Gastroesophageal sphincter (tissue), 4 donors: ENCODE data around the gene MGAT4A. TPM values are rescaled to one million over a fixed set of nuclear protein-coding genes. Genes with fewer than 3 reads are reported as not detected.

ENCODE experiments used
- ATAC-seq: fragments of 150-250 bp; one replicate; pipeline ENCODE4 v1.9.1; 2016; ENCODE audit warnings: mild to moderate bottlenecking, moderate library complexity
- H3K27ac ChIP-seq, 4 donors: fragments of 200-600 bp; sonication (generic) in 3 of 4; 1 replicate in 3 of 4; 2 replicates in 1 of 4; pipeline ENCODE4 v1.5.1; 2016 to 2019
- H3K27me3 ChIP-seq: fragments of 200-600 bp; sonication (generic); one replicate; pipeline ENCODE4 v1.5.1; 2019
- H3K36me3 ChIP-seq, 2 donors: fragments of 200-600 bp; sonication (generic); one replicate each; pipeline ENCODE4 v1.5.1; 2019; ENCODE audit warnings: control low read depth in 1 of 2
- H3K4me1 ChIP-seq, 3 donors: fragments of 200-600 bp; sonication (generic); 1 replicate in 2 of 3; 2 replicates in 1 of 3; pipeline ENCODE4 v1.5.1; 2016 to 2019; ENCODE audit warnings: control low read depth in 2 of 3
- H3K4me3 ChIP-seq, 2 donors: fragments of 200-600 bp; sonication (generic); one replicate each; pipeline ENCODE4 v1.5.1; 2019; ENCODE audit warnings: mild to moderate bottlenecking in 1 of 2, moderate library complexity in 1 of 2
- H3K9me3 ChIP-seq, 3 donors: fragments of 200-600 bp; sonication (generic); one replicate each; pipeline ENCODE4 v1.5.1; 2017 to 2019; ENCODE audit warnings: control low read depth in 2 of 3
- EP300 ChIP-seq: sonication (generic); formaldehyde crosslinking; IDR thresholded peaks from one replicate; pipeline ENCODE4 v1.6.1; 2017; ENCODE audit warnings: antibody characterized with exemption, mild to moderate bottlenecking
- POLR2A ChIP-seq, 2 donors: fragments of 450-650 bp; IDR thresholded peaks; one replicate each; pipeline ENCODE4 v1.6.1; 2017; ENCODE audit warnings: antibody characterized with exemption in 2 of 2, mild to moderate bottlenecking in 2 of 2, moderate library complexity in 1 of 2
- POLR2AphosphoS5 ChIP-seq: sonication (generic); formaldehyde crosslinking; IDR thresholded peaks from one replicate; pipeline ENCODE4 v1.6.1; 2017; ENCODE audit warnings: antibody characterized with exemption
- whole genome bisulfite sequencing, 2 donors: methylation state at CpG; one replicate each; pipeline ENCODE4 v1.1.5; 2018; ENCODE audit warnings: low coverage in 1 of 2; 5-methylcytosine and 5-hydroxymethylcytosine counted together
- total RNA-seq, 4 donors: library from RNA; depleted of rRNA; stranded (reverse); fragments of >200 nt; gene quantifications; one replicate each; pipeline ENCODE4 v1.1.0, GENCODE V29; 2016
- TF ChIP-seq, protein P1 (sequence below), 4 experiments: fragments of 200-600 bp in 2 of 4; fragments of 450-650 bp in 2 of 4; sonication (generic) in 1 of 4; IDR thresholded peaks; one replicate each; pipeline ENCODE4 v1.5.1; 2017 to 2019; ENCODE audit warnings: antibody characterized with exemption in 4 of 4, mild to moderate bottlenecking in 2 of 4, moderate library complexity in 2 of 4

The MGAT4A gene
- total RNA-seq, 4 donors from 2014 or later, result 12.7 to 33.0 (median 21.2) TPM

DNA sequence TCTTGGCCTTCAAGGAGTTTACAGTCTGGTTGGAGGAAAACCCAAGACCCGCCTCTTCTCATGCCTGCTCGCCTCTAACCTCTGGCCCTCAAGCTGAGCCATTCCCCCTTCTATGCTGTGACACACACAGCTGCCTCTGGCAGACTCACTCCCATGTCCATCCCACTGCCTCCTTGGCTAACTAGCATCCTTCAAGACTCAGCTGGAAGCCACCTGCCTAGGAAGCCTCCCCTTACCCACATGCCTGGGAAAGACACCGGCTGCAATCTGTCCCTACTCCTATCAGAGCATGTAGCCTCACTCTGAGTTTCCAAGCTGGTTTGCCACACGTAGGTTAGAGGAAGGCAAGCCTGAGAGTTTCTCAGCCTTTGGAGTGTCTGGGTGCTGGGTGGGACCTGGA, 6.9 kb upstream of the MGAT4A start:
- no peak overlapping the region for H3K4me3 ChIP-seq
- H3K27me3 ChIP-seq, result no peaks in the 10 kb centered on the region
- H3K36me3 ChIP-seq, result no peaks in the 10 kb centered on the region
- no peak for ATAC-seq
- TF ChIP-seq, protein P1, sequence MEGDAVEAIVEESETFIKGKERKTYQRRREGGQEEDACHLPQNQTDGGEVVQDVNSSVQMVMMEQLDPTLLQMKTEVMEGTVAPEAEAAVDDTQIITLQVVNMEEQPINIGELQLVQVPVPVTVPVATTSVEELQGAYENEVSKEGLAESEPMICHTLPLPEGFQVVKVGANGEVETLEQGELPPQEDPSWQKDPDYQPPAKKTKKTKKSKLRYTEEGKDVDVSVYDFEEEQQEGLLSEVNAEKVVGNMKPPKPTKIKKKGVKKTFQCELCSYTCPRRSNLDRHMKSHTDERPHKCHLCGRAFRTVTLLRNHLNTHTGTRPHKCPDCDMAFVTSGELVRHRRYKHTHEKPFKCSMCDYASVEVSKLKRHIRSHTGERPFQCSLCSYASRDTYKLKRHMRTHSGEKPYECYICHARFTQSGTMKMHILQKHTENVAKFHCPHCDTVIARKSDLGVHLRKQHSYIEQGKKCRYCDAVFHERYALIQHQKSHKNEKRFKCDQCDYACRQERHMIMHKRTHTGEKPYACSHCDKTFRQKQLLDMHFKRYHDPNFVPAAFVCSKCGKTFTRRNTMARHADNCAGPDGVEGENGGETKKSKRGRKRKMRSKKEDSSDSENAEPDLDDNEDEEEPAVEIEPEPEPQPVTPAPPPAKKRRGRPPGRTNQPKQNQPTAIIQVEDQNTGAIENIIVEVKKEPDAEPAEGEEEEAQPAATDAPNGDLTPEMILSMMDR (IDR thresholded peaks at IDR 0.05), result no peak
- TF ChIP-seq EP300, result no peak
- no peak for TF ChIP-seq POLR2AphosphoS5
- TF ChIP-seq POLR2A (IDR thresholded peaks at IDR 0.05), result no peak
- H3K27ac ChIP-seq, result no peak overlapping the region
- 100% methylated on average over 1 of the region's 4 CpGs; no CpG with 5 or more reads in 1 of the 2 donors for WGBS, 2 donors
- no peaks in the 10 kb centered on the region for H3K9me3 ChIP-seq
- no peaks in the 10 kb centered on the region for H3K4me1 ChIP-seq

DNA sequence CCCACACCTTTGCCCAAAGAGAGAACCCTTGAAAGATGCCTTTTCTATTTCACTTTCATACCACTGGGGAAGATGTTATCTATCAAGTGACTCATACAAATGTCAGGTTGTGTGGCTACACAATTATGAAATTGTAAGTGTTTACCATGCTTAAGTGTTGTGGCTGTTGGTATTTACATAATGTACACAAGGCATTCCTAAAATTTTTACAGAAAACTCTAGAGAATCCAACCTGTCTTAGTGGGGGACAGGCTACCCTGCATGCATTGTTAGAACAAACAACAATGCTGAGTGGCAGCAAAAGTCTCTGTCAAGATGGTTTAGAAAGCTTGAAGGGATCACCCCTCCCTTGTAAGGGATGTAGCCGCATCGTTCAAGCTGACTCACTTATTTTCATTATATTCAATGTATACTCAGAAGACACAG, 5.5 kb upstream of the MGAT4A start:
- no peak overlapping the region for H3K27ac ChIP-seq
- peaks cover 0 to 8% (median 5%) of the 10 kb centered on the region in 3 donors for H3K4me1 ChIP-seq
- TF ChIP-seq POLR2A (IDR thresholded peaks at IDR 0.05) (no peak), POLR2AphosphoS5 (no peak), EP300 (no peak)
- H3K4me3 ChIP-seq, result no peak overlapping the region
- H3K27me3 ChIP-seq, result no peaks in the 10 kb centered on the region
- H3K36me3 ChIP-seq, result no peaks in the 10 kb centered on the region
- no peaks in the 10 kb centered on the region for H3K9me3 ChIP-seq
- WGBS, 2 donors, result 74 to 95% methylated on average over 2 of the region's 2 CpGs
- no peak for ATAC-seq

DNA sequence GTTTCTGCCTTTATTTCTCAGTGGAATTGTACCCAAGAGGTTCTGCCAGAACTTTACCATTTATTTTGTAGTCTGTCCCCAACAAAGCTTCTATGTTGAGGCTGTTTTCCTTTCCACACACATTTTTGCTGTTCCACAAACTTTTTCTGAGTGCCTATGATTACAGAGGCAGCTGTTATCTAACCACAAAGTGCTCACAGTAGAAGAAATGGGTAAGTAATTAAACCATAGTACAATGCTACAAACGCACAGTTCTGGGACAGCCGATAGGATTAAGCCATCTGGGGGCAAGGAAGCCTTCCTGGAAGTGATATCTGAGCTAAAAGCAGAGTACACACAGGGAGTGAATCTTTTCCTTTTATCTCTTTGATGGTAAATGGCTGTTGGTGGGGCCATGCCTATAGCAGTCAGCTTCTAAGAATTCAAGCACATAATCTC, 3.9 kb upstream of the MGAT4A start:
- H3K27me3 ChIP-seq, result no peaks in the 10 kb centered on the region
- no peak overlapping the region for H3K4me3 ChIP-seq
- no peak for ATAC-seq
- no peaks in the 10 kb centered on the region for H3K36me3 ChIP-seq
- TF ChIP-seq, protein P1 (IDR thresholded peaks at IDR 0.05), result no peak
- no peak for TF ChIP-seq POLR2AphosphoS5
- TF ChIP-seq EP300, result no peak
- no peak for TF ChIP-seq POLR2A (IDR thresholded peaks at IDR 0.05)
- no peaks in the 10 kb centered on the region for H3K9me3 ChIP-seq
- H3K27ac ChIP-seq, result no peak overlapping the region
- 58 to 71% methylated on average over 2 of the region's 2 CpGs for WGBS, 2 donors
- peaks cover 0 to 13% (median 5%) of the 10 kb centered on the region in 3 donors for H3K4me1 ChIP-seq

DNA sequence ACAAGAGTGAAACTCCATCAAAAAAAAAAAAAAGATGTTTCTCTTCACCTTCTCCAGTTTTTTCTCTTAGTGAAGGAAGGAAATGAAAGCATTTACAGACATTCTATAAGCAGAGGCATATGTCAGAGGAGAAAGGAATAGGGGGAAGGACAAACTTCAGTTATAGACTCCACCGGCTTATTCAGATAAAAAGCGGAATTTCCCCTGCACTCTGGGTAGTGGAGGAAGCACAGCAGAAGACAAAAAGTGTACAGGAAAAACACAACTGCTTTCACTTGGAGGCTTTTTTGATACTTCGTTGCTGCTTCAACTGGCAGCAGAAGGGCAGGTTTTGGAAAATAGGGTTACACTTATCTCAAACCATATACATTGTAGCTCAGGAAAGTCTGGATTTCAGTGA, 3.2 kb upstream of the MGAT4A start:
- no peak for ATAC-seq
- Histone ChIP-seq H3K4me1 (peaks cover 0 to 20% (median 5%) of the 10 kb centered on the region in 3 donors), H3K27ac (no peak overlapping the region), H3K4me3 (no peak overlapping the region), H3K9me3 (no peaks in the 10 kb centered on the region), H3K27me3 (no peaks in the 10 kb centered on the region), H3K36me3 (no peaks in the 10 kb centered on the region)
- WGBS, 2 donors, result 76 to 85% methylated on average over 2 to 3 of the region's 3 CpGs
- TF ChIP-seq EP300 (no peak), POLR2A (IDR thresholded peaks at IDR 0.05) (no peak), POLR2AphosphoS5 (no peak)
- TF ChIP-seq, protein P1 (IDR thresholded peaks at IDR 0.05), result no peak

DNA sequence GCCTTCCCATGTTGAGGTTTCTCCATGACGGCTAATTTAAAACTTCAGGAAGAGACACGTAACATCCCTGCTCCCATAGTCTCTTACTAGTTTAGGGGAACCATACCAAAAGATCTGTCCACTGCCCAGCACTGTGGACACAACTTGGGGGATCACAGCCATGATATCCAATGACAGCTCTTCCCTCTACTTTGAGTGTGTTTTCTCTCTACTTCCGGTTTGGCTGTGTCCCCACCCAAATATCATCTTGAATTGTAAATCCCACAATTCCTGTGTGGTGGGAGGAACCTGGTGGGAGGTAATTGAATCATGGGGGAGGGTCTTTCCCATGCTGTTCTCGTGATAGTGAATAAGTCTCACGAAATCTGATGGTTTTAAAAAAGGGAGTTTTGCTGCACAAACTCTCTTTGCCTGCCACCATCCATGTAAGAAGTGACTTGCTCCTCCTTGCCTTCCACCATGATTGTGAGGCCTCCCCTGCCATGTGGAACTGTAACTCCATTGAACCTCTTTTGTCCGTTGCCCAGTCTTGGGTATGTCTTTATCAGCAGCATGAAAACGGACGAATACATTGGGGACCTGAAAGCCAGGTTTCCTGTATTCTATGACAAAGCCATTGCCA, 1.6 kb upstream of the MGAT4A start:
- Histone ChIP-seq H3K27me3 (no peaks in the 10 kb centered on the region), H3K27ac (no peak overlapping the region), H3K4me1 (peaks cover 0 to 35% (median 11%) of the 10 kb centered on the region in 3 donors), H3K9me3 (no peaks in the 10 kb centered on the region), H3K36me3 (no peaks in the 10 kb centered on the region), H3K4me3 (no peak overlapping the region)
- TF ChIP-seq EP300 (no peak), POLR2AphosphoS5 (no peak), POLR2A (IDR thresholded peaks at IDR 0.05) (no peak)
- TF ChIP-seq, protein P1 (IDR thresholded peaks at IDR 0.05), result no peak
- ATAC-seq, result no peak
- WGBS, 2 donors, result 88 to 92% methylated on average over 3 to 8 of the region's 8 CpGs
